HepG2 (cell line): ENCODE data around the gene ZER1.

Experiments
- ELK4 ChIP-seq: sonication (generic); formaldehyde crosslinking; IDR thresholded peaks from 2 replicates; pipeline ENCODE4 v1.9.0; 2021; ENCODE audit warnings: missing genetic modification reagents, borderline replicate concordance
- MAX ChIP-seq: IDR thresholded peaks from 2 replicates; pipeline ENCODE4 v1.6.1; 2012; ENCODE audit warnings: inconsistent platforms
- SUZ12 ChIP-seq: fragments of 150-350 bp; IDR thresholded peaks from 2 replicates; pipeline ENCODE4 v1.6.1; 2014; ENCODE audit warnings: low read depth, low read length
- TAF1 ChIP-seq: sonication (generic); formaldehyde crosslinking; IDR thresholded peaks from 2 replicates; pipeline ENCODE4 v1.4.0; 2020; ENCODE audit warnings: missing genetic modification reagents
- ZNF740 ChIP-seq: sonication (generic); formaldehyde crosslinking; IDR thresholded peaks from 2 replicates; pipeline ENCODE4 v1.4.0; 2020; ENCODE audit warnings: missing genetic modification reagents
- ZNF768 ChIP-seq: sonication (generic); formaldehyde crosslinking; IDR thresholded peaks from 2 replicates; pipeline ENCODE4 v1.4.0; 2020; ENCODE audit warnings: missing genetic modification reagents

GRCh38 chr9:128771745-128772519 lies at the start of gene ZER1:
- TF ChIP-seq ELK4 (no peak), MAX (peak; percentile 78), SUZ12 (no peak), ZNF768 (peak; percentile 79), ZNF740 (CRISPR knock-in tag) (peak; percentile 97), TAF1 (CRISPR knock-in tag) (peak; percentile 90)
